ENCODE results near the gene MBNL1. TPM values are rescaled to one million over a fixed set of nuclear protein-coding genes. Genes with fewer than 3 reads are reported as not detected.

MBNL1 gene
- total and polyA plus RNA-seq, 4 donors = 17.1 to 110 (median 62.3) TPM

GRCh38 chr3:152317956-152318355 lies 49.2 kb downstream of the MBNL1 start:
- TF ChIP-seq GABPA (IDR thresholded peaks at IDR 0.05 in 1 of 2, conservative IDR thresholded peaks at IDR 0.05 in 1 of 2) (no peak), FOXA2 (IDR thresholded peaks at IDR 0.05) (no peak), RXRA (IDR thresholded peaks at IDR 0.05) (no peak), ZBTB33 (IDR thresholded peaks at IDR 0.05) (no peak), TAF1 (conservative IDR thresholded peaks at IDR 0.05) (no peak), NR2F2 (IDR thresholded peaks at IDR 0.05) (no peak), RAD21 (IDR thresholded peaks at IDR 0.05) (no peak), SP1 (IDR thresholded peaks at IDR 0.05) (no peak), JUND (IDR thresholded peaks at IDR 0.05) (no peak), EGR1 (IDR thresholded peaks at IDR 0.05; ENCODE audit: low read depth in 2 of 2) (no peak), HNF4A (conservative IDR thresholded peaks at IDR 0.05) (no peak), HNF4G (IDR thresholded peaks at IDR 0.05) (no peak), YY1 (IDR thresholded peaks at IDR 0.05) (no peak), FOXA1 (IDR thresholded peaks at IDR 0.05) (no peak)
- TF ChIP-seq, protein P1, sequence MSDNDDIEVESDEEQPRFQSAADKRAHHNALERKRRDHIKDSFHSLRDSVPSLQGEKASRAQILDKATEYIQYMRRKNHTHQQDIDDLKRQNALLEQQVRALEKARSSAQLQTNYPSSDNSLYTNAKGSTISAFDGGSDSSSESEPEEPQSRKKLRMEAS (IDR thresholded peaks at IDR 0.05) = no peak
- TF ChIP-seq, protein P2, sequence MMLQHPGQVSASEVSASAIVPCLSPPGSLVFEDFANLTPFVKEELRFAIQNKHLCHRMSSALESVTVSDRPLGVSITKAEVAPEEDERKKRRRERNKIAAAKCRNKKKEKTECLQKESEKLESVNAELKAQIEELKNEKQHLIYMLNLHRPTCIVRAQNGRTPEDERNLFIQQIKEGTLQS (IDR thresholded peaks at IDR 0.05) = no peak
- TF ChIP-seq, protein P3, sequence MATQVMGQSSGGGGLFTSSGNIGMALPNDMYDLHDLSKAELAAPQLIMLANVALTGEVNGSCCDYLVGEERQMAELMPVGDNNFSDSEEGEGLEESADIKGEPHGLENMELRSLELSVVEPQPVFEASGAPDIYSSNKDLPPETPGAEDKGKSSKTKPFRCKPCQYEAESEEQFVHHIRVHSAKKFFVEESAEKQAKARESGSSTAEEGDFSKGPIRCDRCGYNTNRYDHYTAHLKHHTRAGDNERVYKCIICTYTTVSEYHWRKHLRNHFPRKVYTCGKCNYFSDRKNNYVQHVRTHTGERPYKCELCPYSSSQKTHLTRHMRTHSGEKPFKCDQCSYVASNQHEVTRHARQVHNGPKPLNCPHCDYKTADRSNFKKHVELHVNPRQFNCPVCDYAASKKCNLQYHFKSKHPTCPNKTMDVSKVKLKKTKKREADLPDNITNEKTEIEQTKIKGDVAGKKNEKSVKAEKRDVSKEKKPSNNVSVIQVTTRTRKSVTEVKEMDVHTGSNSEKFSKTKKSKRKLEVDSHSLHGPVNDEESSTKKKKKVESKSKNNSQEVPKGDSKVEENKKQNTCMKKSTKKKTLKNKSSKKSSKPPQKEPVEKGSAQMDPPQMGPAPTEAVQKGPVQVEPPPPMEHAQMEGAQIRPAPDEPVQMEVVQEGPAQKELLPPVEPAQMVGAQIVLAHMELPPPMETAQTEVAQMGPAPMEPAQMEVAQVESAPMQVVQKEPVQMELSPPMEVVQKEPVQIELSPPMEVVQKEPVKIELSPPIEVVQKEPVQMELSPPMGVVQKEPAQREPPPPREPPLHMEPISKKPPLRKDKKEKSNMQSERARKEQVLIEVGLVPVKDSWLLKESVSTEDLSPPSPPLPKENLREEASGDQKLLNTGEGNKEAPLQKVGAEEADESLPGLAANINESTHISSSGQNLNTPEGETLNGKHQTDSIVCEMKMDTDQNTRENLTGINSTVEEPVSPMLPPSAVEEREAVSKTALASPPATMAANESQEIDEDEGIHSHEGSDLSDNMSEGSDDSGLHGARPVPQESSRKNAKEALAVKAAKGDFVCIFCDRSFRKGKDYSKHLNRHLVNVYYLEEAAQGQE (IDR thresholded peaks at IDR 0.05) = no peak
- TF ChIP-seq, protein P4, sequence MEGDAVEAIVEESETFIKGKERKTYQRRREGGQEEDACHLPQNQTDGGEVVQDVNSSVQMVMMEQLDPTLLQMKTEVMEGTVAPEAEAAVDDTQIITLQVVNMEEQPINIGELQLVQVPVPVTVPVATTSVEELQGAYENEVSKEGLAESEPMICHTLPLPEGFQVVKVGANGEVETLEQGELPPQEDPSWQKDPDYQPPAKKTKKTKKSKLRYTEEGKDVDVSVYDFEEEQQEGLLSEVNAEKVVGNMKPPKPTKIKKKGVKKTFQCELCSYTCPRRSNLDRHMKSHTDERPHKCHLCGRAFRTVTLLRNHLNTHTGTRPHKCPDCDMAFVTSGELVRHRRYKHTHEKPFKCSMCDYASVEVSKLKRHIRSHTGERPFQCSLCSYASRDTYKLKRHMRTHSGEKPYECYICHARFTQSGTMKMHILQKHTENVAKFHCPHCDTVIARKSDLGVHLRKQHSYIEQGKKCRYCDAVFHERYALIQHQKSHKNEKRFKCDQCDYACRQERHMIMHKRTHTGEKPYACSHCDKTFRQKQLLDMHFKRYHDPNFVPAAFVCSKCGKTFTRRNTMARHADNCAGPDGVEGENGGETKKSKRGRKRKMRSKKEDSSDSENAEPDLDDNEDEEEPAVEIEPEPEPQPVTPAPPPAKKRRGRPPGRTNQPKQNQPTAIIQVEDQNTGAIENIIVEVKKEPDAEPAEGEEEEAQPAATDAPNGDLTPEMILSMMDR (IDR thresholded peaks at IDR 0.05; ENCODE audit: low read depth, low read length, missing input control) = no peak
- H3K27ac ChIP-seq (ENCODE audit: low read depth in 1 of 2, low read length in 2 of 2) = no peak overlapping the region
- WGBS = 80% methylated on average over 4 of the region's 4 CpGs
- peaks cover 12 to 38% (median 18%) of the 10 kb centered on the region in 4 donors for H3K4me1 ChIP-seq (ENCODE audit: control insufficient read depth in 4 of 4, insufficient read depth in 4 of 4, low read length in 3 of 4)
- DNase-seq (ENCODE audit: low spot score) = no peak
- no peaks in the 10 kb centered on the region for H3K36me3 ChIP-seq (ENCODE audit: control insufficient read depth in 4 of 4, insufficient read depth in 3 of 4, low read depth in 1 of 4, low read length in 3 of 4)
- H3K4me3 ChIP-seq (ENCODE audit: low read depth in 1 of 3, low read length in 3 of 3) = no peak overlapping the region
- no peak overlapping the region for H3K9ac ChIP-seq (ENCODE audit: low read depth in 1 of 2, low read length in 2 of 2)
- H3K27me3 ChIP-seq (ENCODE audit: control insufficient read depth in 4 of 4, insufficient read depth in 4 of 4, low read length in 3 of 4) = no peaks in the 10 kb centered on the region
- H3K9me3 ChIP-seq (ENCODE audit: control insufficient read depth in 4 of 4, low read length in 3 of 4) = no peaks in the 10 kb centered on the region

Measured in liver (tissue), 9 donors.